GM18873 (cell line): Measurements from ENCODE around the gene PAK2.
"Not testable (repeated sequence)": the region's sequence is repeated elsewhere in the genome, so short reads cannot be mapped to it uniquely, and the experiment has no call there.

Experiments
- ATAC-seq: cut with Tn5 transposase; IDR thresholded peaks from one replicate; pipeline ENCODE4 v1.9.1; 2021; ENCODE audit warnings: mild to moderate bottlenecking, moderate library complexity, moderate number of reproducible peaks; ENCODE audit not compliant: unreplicated experiment, low FRiP score

The PAK2 gene

GRCh38 chr3:196777836-196778235 lies 38.2 kb downstream of the PAK2 start:
- no peak for ATAC-seq

GRCh38 chr3:196778755-196779154 lies 39.1 kb downstream of the PAK2 start:
- ATAC-seq = no peak

- ATAC-seq = no peak
Observed at GRCh38 chr3:196782511-196782910, 42.9 kb downstream of the PAK2 start.

GRCh38 chr3:196788528-196788927 lies 48.9 kb downstream of the PAK2 start:
- ATAC-seq = no peak

DNA sequence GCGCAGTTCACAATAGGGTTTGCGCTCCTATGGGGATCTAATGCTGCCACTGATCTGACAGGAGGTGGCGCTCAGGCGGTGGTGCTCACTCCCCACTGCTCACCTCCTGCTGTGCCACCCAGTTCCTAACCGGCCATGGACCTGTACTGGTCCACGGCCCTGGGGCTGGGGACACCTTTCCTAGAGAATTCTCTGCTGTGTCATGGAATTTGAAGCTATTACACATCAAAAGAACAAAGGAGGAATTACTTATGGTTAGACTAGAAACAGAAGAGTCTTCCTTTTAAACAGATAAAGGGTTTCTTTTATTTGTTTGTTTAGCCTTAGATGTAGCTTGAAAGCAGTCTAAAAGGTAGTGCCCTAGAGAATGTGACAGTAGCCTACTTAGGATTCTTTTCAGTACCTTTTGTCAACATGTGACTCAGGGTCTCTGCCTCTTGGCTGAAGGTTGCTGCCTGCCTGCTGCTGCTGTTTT lies 50.3 kb downstream of the PAK2 start:
- no peak for ATAC-seq

DNA sequence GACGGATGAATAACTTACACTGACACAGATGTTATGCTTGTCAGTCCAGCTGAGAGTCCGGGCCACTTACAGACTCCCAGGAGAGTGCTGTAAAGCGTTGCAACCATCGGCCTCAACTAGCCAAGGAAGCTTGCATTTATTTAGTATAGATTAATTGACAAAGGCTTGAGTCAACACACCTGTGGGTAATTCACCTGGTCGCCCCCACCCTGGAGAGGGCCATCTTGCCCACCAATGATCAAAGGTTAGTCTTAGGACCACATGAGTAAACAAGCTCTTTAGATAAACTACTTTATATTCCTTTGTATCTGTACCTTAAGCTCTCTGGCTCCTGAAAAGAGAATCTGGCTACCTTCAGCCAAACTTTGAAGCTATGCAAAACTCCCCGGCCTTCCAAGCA lies 51.0 kb downstream of the PAK2 start:
- no peak for ATAC-seq

- ATAC-seq = no peak
Observed at GRCh38 chr3:196792771-196793170, 53.1 kb downstream of the PAK2 start.

DNA sequence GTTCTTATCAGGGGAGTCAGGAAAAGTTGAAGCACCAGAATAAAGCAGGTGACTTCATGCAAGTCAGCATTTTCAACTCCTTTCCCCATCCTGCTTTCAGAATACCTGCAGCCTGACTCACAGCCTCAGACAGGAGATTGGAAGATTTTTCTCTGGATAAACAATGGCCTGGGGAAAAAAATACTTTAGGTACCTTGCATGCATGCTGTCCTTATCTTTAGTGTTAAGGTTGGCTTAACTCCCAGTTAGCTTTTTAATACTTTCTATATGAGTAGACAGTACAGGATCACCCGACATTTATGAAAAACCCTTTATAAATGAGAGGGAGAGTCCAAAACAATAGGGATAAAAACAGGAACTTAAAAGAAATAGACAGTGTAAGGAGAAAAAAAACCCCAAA lies 53.6 kb downstream of the PAK2 start:
- ATAC-seq = no peak

- no peak for ATAC-seq
Observed at GRCh38 chr3:196794467-196794866, 54.8 kb downstream of the PAK2 start.

DNA sequence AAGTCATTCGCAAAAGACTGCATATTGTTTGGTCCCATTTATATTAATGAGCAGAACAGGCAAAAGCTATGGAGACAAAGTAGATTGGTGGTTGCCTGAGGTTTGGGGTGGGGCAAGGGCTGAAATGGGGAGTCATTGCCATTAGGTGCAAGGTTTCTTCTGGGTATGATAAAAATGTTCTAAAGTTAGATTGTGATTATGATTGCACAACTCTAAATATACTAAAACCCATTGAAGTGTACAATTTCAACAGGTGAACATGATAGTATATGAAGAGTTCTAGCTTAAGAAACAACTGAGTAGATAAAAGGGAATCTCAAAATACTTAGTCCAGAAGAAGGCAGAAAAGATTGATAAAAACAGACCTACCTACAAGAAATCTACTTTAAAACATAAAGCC lies 56.7 kb downstream of the PAK2 start:
- ATAC-seq = no peak

DNA sequence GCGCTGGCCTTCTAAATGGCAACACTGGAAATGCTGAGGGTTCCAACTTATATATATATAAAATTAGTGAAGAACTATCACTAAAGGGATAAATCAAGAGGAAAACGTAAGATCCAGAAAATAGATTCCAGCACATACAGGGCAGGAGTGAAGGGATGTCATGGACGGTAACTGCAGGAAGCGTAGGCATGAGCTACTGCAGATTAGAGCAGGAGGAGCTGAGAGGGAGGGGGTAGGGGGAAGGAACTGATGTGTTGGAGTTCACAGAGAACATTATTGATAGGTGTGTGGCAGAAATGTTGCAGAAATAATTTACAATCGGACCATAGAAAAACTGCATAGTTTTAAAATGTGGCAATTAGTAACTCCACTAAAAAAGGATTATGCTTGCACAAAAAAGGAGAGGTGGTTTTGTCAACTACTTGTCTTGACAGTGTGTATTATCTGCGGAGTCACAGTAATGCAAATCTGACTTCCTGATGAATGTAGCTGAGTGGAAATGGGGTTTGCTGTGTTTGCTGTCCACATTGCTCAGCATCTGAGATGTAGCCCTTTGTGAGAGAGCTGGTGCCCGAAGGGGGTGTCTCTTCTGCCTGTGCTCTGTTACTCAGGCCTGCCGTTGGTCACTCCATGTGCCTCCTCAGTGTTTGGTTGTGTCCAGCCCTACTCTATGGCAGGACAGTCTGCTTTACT lies 61.2 kb downstream of the PAK2 start:
- ATAC-seq = no peak

DNA sequence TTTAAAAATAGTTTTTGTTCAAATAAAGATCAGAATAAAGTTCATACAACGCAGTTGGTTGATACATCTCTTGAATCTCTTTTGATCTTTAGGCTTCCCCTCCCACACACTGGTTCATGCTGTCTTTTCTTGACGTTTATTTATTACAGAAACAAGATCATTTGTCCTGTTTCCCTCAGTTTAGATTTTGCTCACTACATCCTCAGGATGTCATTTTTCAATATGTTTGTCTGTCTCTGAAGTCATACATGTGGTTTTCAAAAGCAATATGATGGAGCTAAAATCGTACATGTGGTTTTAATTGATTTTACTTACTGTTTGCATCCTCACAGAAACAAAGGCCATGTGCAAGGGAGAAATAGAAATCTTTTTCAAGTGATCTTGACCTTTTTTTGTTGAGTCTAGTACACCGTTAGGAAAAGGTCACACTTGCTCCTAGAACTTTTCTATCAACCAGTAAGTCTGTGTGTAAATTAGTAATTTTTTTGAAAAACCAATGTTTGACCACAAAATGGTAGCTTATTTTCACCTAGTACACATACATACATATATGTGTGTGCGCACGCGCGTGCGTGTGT lies 64.3 kb downstream of the PAK2 start:
- ATAC-seq = no peak

GRCh38 chr3:196804773-196805172 lies 65.1 kb downstream of the PAK2 start:
- ATAC-seq = no peak

DNA sequence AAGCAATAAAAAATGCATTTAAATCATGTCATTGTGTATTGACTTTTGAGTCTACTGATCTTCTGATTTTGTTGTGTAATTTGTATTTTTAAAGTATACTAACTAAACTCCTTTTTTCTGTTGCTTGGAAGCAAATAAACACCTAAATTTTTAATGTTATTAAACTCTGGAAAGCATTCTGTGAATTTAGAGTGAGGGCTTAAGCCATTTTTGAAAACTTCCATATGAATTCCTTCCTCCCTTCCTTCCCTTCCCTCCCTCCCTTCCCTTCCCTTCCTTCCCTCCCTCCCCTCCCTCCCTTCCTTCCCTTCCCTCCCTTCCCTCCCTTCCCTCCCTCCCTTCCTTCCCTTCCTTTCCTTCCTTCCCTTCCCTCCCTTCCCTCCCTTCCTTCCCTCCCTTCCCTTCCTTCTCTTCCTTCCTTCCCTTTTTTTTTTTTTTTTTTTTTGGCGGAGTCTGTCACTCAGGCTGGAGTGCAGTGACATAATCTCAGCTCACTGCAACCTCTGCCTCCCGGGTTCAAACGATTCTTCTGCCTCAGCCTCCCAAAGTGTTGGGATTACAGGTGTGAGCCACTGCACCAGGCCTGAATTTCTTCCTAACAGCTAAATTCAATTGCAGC lies 71.4 kb downstream of the PAK2 start:
- no peak for ATAC-seq

- ATAC-seq = no peak
Observed at GRCh38 chr3:196812853-196813252, 73.2 kb downstream of the PAK2 start.

- ATAC-seq = no peak
Observed at GRCh38 chr3:196813903-196814302, 74.2 kb downstream of the PAK2 start.

GRCh38 chr3:196821806-196822355 lies 82.2 kb downstream of the PAK2 start:
- ATAC-seq = no peak

DNA sequence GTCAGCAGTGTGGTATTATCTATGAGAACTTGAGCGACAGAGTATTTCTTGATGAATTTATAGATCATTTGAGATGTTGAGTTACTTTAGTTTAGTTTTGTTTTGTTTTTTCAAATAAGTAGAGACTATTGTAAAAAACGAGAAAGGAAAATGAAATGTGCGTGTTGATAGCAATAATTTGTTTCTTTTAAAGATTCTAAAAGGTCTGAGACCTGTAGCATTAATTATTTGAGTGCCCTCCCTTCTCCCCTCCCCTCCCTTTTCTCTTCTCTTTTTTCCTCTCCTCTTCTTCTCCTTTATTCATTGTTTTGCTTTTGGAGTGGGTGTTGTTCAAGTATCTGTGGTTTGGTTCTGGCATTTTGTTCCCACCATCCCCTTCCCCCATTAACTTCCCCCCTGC lies 90.0 kb downstream of the PAK2 start:
- ATAC-seq = not testable (repeated sequence)

DNA sequence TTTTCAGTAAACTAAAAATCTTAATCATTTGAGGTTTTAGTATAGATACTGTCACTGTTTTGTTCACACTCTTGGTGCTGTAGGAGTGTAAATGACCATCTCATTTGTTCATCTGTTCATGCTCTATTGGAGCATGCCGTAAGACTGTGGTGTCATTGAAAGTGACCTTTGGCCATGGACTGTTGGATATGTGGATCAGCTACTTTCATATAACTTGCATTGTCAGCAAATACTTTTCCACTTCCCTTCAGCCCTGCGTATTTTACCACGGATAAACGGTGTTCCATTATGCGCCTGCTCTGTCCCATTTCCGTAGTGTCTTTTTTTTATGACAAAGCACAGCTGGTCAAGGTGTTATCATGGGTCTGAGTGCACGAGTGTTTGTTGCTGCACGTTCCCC lies 95.4 kb downstream of the PAK2 start:
- ATAC-seq = no peak

- not testable (repeated sequence) for ATAC-seq
Observed at GRCh38 chr3:196836626-196837025, 97.0 kb downstream of the PAK2 start.

DNA sequence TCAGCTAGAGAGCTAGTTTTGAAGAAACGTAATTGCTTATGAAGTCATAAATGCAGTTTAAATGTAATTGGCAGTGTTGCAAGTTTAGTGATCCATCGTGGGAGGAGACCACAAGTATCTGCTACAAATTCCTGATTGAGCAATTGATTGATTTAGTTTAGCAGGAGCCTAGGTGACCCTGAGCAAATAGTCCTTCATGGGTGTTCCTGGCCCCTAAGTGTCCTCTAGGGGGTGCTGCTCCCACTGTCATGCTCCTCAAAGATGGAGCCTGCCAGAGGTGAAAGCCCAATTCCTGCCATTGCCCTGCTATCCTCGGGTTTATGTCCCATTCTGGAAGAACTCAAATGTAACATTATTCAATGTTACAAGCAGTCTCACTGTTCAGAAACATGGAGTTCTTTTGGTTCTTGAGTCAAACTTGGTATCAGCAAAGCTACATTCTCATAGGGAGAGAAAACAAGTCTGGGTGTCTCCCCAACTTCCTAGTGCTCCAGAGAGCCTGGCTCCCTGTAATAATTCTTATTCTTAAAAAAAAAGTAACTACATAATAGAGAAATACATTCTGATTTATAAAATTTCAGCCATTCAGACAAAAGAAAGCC lies 98.3 kb downstream of the PAK2 start:
- no peak for ATAC-seq
